ELR (cell line): Measurements from ENCODE around the gene S1PR4.
A peak's percentile ranks its signal among the peaks of the same experiment; 100 is the strongest.

ENCODE experiments used
- DNase-seq: peaks from one replicate; pipeline ENCODE4 v3.0.0-alpha.2; 2015; ENCODE audit warnings: low read depth

Gene S1PR4, protein sequence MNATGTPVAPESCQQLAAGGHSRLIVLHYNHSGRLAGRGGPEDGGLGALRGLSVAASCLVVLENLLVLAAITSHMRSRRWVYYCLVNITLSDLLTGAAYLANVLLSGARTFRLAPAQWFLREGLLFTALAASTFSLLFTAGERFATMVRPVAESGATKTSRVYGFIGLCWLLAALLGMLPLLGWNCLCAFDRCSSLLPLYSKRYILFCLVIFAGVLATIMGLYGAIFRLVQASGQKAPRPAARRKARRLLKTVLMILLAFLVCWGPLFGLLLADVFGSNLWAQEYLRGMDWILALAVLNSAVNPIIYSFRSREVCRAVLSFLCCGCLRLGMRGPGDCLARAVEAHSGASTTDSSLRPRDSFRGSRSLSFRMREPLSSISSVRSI

DNA sequence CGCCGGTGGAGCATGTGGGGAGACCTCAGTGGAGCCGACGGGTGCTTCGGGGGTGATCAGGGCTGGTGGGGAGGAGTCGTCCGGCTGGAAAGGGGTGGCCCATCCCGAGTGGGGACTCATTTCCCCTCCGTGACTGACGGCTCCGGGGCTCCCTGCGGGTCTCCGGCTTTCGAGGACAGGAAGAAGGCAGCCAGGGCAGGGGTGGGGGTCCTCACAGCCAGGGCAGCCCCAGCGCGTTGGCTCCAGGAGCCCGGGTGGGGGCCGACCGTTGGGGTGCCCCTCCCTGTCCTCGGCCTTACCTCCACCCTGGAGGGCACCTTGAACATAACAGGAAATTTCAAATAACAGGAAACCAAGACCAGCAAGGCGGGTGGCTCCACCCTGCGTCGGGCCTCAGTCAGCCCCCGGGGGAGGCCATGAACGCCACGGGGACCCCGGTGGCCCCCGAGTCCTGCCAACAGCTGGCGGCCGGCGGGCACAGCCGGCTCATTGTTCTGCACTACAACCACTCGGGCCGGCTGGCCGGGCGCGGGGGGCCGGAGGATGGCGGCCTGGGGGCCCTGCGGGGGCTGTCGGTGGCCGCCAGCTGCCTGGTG, at the start of gene S1PR4:
Gene S1PR4, plus strand, starts transcription at position 393 of the 596 bp plus-strand sequence. Its CDS starts 24 bp downstream, at position 417.
- DNase-seq, result no peak

DNA sequence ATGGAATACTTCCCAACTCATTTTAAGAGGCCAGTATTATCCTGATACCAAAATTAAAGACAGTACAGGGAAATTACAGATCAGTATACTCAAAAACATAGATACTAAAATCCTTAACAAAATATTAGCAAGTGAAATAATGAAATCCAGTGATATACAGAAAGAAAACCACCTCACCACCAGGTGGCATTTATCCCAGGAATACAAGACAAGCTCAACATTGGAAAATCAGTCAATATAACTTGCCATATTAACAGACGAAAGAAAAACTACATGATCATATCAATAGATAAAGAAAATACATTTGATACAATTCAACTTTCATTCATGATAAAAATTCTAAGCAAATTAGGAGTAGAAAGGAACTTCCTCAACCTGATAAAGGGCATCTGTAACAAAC, 49.5 kb upstream of the S1PR4 start:
- peak; percentile 81 for DNase-seq

DNA sequence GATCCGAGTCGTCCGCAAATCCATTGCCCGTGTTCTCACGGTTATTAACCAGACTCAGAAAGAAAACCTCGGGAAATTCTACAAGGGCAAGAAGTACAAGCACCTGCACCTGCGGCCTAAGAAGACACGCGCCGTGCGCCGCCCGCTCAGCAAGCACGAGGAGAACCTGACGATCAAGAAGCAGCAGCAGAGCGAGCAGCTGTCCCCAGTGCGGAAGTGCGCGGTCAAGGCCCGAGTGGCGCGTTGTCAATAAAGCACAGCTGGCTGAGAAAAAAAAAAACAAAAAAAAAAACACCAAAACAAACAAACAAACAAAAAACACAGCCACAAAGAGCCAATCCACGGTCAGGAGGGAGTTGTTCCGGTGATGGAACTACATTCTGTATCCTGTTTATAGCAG, 47.4 kb upstream of the S1PR4 start:
- DNase-seq, result no peak

DNA sequence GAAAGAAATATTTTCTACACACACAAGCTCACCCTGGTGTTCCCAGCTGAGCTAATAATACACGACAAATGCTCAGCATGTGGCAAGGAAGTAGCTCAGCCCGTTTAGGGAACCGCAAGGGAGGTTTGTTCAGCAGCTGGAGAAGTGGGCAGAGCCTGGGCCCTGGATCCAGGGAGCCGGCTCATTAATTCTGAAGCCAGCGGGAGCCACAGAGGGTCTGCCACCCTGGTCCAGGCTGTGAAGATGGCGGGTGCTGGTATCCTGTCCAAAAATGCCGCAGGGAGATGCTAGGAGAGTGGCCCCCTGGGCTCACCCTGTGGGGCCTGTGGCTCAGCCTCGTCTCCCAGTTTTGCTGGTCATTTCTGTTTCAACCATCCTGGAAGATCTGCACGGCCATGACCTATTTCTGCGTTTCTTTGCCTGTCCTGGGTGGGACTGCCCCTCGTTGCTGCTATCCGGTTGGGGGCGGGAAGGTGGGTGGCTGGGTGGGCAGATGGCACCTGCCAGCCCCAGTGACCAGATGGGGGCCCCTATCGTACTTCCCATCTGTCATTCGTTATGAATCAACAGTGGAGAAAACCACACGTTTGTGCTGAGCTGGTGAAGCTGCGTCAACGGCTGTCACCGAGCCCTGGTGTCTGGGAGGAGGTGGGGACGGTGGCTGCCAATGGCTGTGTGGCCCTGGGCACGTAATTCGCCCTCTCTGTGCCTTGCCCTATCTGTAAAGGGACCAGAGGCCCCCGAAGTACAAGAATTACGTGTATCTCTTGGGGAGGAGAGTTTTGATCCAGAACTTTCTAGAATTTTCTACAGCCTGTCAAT, 45.4 kb upstream of the S1PR4 start:
- peak; percentile 70 for DNase-seq

DNA sequence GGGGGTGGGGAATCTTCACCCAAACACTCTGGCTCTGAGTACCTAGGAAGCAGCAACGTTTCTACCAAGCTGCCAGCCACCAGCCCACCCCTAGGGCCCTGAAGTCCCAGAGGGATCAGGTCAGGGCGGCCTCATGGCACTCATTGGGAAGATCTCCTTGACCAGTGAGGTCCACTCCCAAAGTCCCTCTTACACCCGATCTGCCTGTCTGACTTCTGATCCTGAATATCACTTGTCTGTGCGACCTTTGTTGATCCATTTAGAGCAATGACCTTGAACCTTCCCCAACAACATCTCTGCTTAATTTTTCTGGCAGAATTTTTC, 44.8 kb upstream of the S1PR4 start:
- no peak for DNase-seq

DNA sequence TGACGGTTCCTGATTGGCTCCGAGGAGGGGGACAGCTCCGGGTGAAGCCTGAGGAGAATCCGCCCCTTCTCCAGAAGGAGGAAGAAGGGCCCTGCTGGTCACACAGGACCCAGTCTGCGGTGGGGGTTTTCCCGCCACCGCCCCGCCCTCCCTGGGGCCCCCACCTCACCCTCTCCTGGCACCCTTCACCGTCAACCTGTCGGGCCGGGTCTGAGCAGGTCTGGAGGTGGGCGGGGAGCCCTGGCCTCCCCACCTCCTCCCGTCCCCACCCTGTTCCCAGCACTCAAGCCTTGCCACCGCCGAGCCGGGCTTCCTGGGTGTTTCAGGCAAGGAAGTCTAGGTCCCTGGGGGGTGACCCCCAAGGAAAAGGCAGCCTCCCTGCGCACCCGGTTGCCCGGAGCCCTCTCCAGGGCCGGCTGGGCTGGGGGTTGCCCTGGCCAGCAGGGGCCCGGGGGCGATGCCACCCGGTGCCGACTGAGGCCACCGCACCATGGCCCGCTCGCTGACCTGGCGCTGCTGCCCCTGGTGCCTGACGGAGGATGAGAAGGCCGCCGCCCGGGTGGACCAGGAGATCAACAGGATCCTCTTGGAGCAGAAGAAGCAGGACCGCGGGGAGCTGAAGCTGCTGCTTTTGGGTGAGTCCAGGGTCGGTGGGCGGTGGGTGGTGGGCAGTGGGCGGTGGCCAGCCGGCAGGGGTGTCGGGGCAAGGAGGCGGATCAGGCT, 42.4 kb upstream of the S1PR4 start, which contains the start of gene GNA15:
Gene GNA15, plus strand, starts transcription at position 73 of the 723 bp plus-strand sequence. Its CDS starts 418 bp downstream, at position 491.
- no peak for DNase-seq

DNA sequence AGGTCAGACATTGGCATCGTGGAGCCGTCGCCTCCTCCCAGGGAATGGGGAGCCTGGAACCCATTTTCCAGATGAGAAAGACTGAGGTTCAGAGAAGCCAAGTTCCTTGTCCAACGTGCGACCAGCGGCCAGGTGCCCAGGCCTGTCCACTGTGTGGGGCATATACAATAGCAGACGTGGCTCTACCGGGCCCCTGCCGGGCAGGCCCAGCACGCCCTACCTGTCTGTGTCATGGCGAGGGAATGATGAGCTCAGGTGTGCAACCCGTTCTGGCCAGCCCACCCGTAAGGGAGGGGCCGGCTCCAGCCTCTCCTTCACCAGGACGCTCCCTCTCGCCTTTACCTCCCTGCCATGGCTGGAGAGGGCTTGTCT, 41.9 kb upstream of the S1PR4 start:
- no peak for DNase-seq

DNA sequence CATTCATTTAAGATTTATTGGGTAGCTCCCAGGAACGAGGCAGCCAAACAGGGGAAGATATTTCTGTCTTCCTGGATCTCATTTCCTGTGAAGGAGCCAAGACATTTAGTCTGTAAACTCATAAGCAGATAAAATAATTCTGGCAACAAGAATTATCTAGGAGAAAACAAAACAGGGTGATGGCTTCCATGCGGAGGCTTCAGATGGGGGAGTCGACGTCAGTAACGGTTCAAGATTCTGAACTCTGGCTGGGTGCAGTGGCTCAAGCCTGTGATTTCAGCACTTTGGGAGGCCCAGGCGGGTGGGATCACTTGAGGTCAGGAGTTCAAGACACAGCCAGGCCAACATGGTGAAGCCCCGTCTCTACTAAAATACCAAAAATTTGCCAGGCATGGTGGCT, 41.5 kb upstream of the S1PR4 start:
- no peak for DNase-seq

DNA sequence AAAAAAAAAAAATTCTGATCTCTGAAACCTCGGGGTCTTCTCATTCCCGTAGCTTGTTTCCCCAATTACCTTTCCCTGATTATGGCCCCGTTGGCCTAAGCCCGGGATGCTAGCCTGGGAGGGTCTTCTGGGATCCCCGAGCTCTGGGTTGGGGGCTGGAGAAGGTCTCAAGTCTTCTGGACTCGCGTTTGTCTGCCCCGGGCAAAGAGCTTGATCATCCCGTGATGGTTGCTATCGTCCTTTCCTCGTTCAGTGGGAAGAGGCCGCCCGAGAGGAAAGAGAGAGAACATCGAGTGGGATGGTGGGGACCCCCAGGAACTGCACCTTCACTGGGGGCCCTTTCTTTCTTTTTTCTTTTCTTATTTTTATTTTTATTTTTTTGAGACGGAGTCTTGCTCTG, 40.3 kb upstream of the S1PR4 start:
- DNase-seq, result no peak

DNA sequence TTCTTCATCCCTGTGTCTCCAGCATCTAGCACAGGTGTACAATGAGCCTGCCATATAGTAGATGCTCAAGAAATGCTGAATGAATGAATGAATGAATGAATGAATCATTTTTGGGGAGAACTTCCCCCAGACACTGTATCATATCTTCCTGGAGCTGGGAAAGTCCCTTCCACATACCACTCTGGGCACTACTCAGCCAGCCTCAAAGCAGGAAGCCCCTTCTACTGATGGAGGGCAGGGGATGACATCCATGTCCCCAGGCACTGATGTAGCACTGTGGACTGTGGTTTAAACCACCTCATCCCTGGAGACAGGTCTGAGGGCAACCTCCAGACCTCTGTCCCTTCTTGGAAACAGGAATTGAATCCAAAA, 37.9 kb upstream of the S1PR4 start:
- DNase-seq, result peak; percentile 57

DNA sequence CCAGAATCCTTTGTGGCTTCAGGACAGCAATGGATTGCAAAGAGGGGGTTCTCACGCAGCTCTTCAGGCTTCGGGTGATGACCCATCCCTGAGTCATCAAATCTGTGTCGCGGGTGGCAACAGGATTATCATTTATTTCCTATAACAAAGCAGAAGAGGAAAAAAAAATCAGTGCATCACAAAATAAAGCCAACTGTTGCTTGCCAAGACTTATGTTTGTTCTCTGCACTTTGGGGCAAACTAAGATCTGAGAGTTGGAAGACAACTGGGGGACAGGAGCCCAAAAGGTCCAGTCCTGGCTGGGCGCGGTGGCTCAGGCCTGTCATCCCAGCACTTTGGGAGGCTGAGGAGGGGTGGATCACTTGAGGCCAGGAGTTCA, 36.3 kb upstream of the S1PR4 start:
- DNase-seq, result peak; percentile 97

DNA sequence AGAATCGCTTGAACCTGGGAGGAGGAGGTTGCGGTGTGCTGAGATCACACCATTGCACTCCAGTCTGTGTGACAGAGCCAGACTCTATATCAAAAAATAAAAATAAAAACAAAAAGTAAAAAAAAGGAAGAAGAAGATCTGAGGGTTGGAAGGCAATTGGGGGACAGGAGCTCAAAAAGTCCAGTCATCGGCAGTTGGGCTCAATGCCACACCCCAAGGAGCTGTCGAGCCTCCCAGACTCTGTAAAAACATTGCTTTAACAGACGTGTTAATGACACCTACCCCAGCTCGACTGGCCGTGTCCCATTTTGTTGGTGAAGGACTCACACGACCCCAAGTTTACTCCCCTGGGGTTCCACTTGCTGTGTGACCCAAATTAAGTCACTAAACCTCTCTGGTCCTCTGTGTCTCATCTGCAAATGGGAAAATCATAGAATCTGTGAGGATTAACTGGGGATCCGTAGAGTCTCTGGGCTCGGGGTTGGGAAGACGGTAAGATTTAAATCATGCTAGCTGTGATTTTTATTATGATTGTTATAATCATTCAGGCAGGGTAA, 35.7 kb upstream of the S1PR4 start:
- no peak for DNase-seq

DNA sequence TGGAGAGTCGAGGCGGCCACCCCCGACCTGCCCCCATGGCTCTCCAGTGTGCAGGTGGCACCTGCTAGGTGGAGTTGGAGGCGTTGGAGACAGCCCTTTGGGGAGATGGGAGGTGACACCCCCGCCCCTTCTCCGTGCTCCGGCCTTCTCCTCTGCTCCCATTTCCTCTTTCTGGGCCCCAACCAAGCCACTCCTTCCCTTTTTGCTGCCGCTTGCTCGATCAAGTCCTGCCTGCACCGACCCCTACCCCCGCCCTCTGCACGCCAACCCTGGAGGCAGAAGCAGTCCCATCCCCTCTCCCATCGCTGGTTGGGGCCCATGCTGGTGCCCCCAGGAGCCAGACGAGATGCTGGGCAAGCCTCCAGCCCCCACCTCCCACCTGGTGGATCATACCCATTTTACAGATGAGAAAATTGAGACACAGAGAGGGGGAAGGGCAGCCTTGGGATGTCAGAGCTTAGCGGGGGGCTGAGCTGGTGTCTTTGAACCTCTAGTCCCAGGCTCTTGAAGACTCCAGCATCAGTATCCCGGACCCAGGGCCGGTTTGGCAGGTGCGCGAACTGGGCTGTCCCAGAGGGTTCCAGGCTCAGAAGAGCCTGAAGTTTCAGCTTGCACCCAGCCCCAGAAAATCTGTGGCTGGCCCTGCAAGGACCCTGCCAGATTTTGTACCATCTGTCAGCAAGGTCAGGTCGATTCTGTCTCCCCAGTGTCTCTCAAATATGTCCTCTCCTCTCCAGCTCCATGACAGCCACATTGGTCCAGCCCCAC, 32.5 kb upstream of the S1PR4 start:
- DNase-seq, result no peak

DNA sequence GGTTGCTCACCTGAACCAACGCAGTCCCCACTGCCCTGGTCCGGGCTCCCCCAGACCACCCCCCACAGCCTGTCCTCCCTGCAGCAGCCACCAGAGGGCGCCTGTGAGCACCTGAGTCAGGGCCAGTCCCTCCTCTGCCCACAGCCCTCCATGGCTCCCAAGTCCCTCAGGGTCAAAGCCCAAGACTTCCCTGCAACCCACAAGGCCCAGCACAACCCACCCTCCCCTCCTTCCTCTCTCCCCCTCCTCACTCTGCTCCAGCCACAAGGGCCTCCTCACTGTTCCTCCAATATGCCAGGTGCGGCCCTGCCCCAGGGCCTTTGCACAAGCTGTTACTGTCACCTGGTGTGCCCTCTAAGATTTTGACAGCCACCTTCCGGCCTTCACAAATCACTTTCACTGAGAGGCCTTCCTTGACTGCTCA, 31.9 kb upstream of the S1PR4 start:
- peak; percentile 35 for DNase-seq

DNA sequence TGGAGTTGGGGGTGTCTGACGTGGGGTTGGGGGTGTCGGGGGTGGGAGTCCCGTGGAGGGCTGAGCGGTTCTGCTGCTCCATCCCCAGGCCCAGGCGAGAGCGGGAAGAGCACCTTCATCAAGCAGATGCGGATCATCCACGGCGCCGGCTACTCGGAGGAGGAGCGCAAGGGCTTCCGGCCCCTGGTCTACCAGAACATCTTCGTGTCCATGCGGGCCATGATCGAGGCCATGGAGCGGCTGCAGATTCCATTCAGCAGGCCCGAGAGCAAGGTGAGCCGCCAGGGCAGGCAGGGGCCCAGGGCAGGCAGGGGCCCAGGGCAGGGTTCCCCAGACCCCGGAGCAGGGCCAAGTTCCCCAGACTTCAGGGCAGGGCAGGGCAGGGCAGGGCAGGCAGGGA, 30.1 kb upstream of the S1PR4 start:
- DNase-seq, result no peak

DNA sequence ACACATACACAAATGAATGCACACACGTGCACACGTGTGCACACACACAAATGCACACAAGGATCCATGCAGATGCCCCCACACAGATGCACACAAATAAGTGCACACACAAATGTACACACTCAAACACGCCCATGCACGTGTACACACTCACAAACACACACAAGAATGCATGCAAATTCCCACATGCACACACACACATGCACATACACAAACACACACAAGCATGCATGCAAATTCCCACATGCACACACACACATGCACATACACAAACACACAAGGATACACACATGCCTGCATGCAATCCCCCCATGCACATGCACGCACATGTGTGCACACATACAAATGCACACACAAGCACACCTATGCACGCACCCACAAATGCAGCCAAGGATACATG, 29.5 kb upstream of the S1PR4 start:
- no peak for DNase-seq

DNA sequence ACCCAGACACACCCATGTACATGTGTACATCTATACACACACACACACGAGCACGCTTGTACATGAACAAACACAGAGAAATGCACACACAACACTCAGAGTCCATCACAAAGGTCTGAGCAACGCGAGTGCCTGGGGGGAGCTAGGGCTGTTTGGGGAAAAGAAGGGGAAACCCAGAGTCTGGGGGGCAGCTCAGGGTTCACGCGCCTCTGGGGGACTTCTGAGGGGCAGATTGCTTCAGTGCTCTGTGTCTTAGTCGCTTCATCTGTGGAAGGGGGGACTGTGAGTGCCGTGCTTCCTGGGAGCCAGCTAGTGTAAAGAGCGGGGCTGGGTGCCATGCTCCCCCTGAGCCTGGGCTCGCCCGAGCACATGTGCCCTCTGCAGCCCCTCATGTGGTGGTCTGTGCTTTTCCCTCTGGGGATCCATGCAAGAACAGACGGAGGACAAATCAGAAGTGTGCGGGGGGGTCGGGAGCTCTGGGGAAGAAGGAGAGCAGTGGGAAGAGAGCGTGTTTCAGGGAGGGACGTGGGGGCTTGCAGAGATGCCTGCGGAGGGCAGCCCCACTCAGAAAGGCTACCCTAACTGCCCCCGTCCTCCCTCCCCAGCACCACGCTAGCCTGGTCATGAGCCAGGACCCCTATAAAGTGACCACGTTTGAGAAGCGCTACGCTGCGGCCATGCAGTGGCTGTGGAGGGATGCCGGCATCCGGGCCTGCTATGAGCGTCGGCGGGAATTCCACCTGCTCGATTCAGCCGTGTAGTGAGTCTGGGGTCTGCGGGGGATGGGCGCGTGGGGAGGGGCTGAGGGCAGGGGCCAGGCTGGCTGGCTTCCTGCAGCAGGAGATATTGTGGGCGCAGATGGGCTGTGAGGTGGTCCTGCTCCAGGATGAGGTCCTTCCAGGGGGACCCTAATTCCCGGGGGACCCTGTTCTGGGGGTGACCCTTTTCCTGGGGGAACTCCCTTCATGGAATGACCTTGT, 28.8 kb upstream of the S1PR4 start:
- no peak for DNase-seq

DNA sequence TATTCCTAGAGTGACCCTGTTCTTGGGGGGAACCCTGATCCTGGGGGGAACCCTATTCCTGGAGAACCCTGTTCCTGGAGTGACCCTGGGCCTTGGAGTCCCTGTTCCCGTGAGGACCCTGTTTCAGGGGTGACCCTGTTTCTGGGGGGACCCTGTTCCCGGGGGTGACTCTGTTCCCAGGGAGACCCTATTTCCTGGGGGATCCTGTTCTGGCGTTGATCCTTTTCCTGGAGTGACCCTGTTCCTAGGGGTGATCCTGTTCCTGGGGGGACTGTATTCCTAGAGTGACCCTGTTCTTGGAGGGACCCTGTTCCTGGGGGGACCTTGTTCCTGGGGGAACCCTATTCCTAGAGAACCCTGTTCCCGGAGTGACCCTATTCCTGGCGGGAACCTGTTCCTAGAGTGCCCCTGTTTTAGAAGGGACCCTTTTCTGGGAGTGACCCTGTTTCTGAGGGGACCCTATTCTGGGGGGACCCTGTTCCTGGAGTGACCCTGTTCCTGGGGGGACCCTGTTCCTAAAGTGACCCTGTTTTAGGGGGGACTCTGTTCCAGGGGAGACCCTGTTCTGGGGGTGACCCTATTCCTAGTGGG, 27.7 kb upstream of the S1PR4 start:
- no peak for DNase-seq

DNA sequence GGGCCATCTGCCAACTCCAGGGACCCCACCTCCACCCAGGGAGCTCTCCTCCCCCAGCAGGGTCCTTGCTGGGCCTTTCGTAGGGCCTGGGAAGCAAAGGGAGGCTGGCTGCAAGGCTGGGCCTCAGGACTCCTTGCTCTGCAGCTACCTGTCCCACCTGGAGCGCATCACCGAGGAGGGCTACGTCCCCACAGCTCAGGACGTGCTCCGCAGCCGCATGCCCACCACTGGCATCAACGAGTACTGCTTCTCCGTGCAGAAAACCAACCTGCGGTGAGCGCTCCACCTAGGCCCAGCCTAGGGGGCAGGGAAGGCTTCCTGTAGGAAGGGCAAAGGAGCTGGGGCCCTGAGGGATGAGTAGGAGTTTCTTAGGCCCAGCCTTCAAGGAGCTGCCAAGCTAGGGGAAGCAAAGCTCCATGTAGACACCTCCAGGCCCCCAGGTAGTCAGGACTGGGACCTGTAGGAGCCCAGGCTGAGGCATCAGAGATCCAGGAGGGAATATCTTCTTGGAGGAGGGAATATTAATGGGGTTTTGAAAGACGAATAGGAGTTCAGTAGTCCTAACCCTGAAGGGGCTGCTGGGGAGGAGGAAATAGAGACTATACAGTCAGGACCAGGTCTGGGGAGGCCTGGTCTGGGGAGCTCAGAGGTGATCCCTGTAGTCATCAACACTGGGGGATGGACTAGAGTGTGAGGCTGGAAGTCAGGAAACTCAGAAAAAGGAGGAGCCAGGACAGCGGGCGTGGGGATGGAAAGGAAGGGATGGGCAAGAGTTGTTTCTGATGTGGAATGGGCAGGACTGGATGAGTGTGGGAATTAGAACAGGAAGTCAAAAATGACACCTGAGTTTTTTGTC, 26.8 kb upstream of the S1PR4 start:
- peak; percentile 73 for DNase-seq
